IPS DF 19.7 (cell line): ENCODE measurements around the gene PIP5KL1.

Experiments
- DNase-seq: peaks from one replicate; pipeline ENCODE4 v3.0.0-alpha.2; 2013; ENCODE audit warnings: low read depth, low spot score

The PIP5KL1 gene

GRCh38 chr9:127931092-127931881 lies 710 bp upstream of the PIP5KL1 start:
- no peak for DNase-seq

GRCh38 chr9:127929625-127929979 lies 975 bp downstream of the PIP5KL1 start:
- DNase-seq, result no peak

GRCh38 chr9:127928676-127929624 lies 1.6 kb downstream of the PIP5KL1 start:
- no peak for DNase-seq

- DNase-seq, result no peak
Measured at GRCh38 chr9:127927988-127928675, 2.4 kb downstream of the PIP5KL1 start.

GRCh38 chr9:127927201-127927987 lies 3.2 kb downstream of the PIP5KL1 start:
- DNase-seq, result no peak

GRCh38 chr9:127926906-127927200 lies 3.7 kb downstream of the PIP5KL1 start:
- no peak for DNase-seq

- DNase-seq, result no peak
Measured at GRCh38 chr9:127925959-127926905, 4.3 kb downstream of the PIP5KL1 start.

GRCh38 chr9:127924736-127925444 lies 5.7 kb downstream of the PIP5KL1 start:
- no peak for DNase-seq

- no peak for DNase-seq
Measured at GRCh38 chr9:127923771-127924170, 6.8 kb downstream of the PIP5KL1 start.

- DNase-seq, result no peak
Measured at GRCh38 chr9:127923046-127923445, 7.5 kb downstream of the PIP5KL1 start.

- DNase-seq, result no peak
Measured at GRCh38 chr9:127921557-127922120, 8.9 kb downstream of the PIP5KL1 start.

GRCh38 chr9:127920794-127921193 lies 9.8 kb downstream of the PIP5KL1 start:
- no peak for DNase-seq

- no peak for DNase-seq
Measured at GRCh38 chr9:127919253-127919815, 11.2 kb downstream of the PIP5KL1 start.

- DNase-seq, result no peak
Measured at GRCh38 chr9:127918183-127919107, 12.1 kb downstream of the PIP5KL1 start.

GRCh38 chr9:127917603-127918002 lies 13.0 kb downstream of the PIP5KL1 start:
- no peak for DNase-seq

GRCh38 chr9:127916720-127917581 lies 13.6 kb downstream of the PIP5KL1 start, which contains the start of gene ST6GALNAC4:
TSS of gene ST6GALNAC4 (minus strand) at chr9:127917041. CDS start at chr9:127916419, 622 bp downstream.
- no peak for DNase-seq
